OCI-LY1 (cell line): ENCODE results near the gene RNF224.

Experiments
- H2AFZ ChIP-seq: fragments of 200-600 bp; sonication (generic), shearing (Covaris generic); 2 replicates; pipeline ENCODE4 v1.6.0; 2014; ENCODE audit warnings: antibody characterized with exemption, mild to moderate bottlenecking, low read length
- H3F3A ChIP-seq: fragments of 200-600 bp; sonication (generic), shearing (Covaris generic); 2 replicates; pipeline ENCODE4 v1.6.0; 2014; ENCODE audit warnings: mild to moderate bottlenecking, antibody characterized with exemption, low read length, moderate library complexity; ENCODE audit not compliant: insufficient read depth
- H3K27ac ChIP-seq: fragments of 200-600 bp; sonication (generic); 2 replicates; pipeline ENCODE4 v1.5.1; 2014; ENCODE audit warnings: low read length, mixed run types, mild to moderate bottlenecking, low read depth; ENCODE audit not compliant: poor library complexity, severe bottlenecking
- H3K27me3 ChIP-seq: fragments of 200-600 bp; sonication (generic); 2 replicates; pipeline ENCODE4 v1.6.0; 2014; ENCODE audit warnings: antibody characterized with exemption, mild to moderate bottlenecking, low read length, moderate library complexity; ENCODE audit not compliant: insufficient read depth
- H3K36me3 ChIP-seq: fragments of 200-600 bp; sonication (generic); 2 replicates; pipeline ENCODE4 v1.6.1; 2014; ENCODE audit warnings: mild to moderate bottlenecking, antibody characterized with exemption, low read length, moderate library complexity, mixed read lengths; ENCODE audit not compliant: insufficient read depth
- H3K4me1 ChIP-seq: fragments of 200-600 bp; sonication (generic); 2 replicates; pipeline ENCODE4 v1.5.1; 2014; ENCODE audit warnings: mild to moderate bottlenecking, low read length, moderate library complexity; ENCODE audit not compliant: insufficient read depth, severe bottlenecking
- H3K4me2 ChIP-seq: fragments of 200-600 bp; sonication (generic), shearing (Covaris generic); 2 replicates; pipeline ENCODE4 v1.6.1; 2014; ENCODE audit warnings: low read length
- H3K4me3 ChIP-seq: fragments of 200-600 bp; sonication (generic); 2 replicates; pipeline ENCODE4 v1.5.1; 2014; ENCODE audit warnings: low read length, low read depth, mild to moderate bottlenecking, mixed read lengths; ENCODE audit not compliant: poor library complexity, severe bottlenecking
- H3K79me2 ChIP-seq: fragments of 200-600 bp; shearing (Covaris generic); 2 replicates; pipeline ENCODE4 v1.6.1; 2016; ENCODE audit warnings: mixed run types, low read length, mixed read lengths; ENCODE audit not compliant: insufficient read depth
- H3K9ac ChIP-seq: fragments of 200-600 bp; sonication (generic), shearing (Covaris generic); 2 replicates; pipeline ENCODE4 v1.6.1; 2014; ENCODE audit warnings: mild to moderate bottlenecking, low read length, mixed read lengths
- H3K9me2 ChIP-seq: fragments of 200-600 bp; sonication (generic), shearing (Covaris generic); 2 replicates; pipeline ENCODE4 v1.6.1; 2014; ENCODE audit warnings: low read depth, mild to moderate bottlenecking, low read length, mixed read lengths
- H3K9me3 ChIP-seq: fragments of 200-600 bp; shearing (Covaris generic); 2 replicates; pipeline ENCODE4 v1.6.1; 2014; ENCODE audit warnings: low read length, mixed read lengths
- H4K20me1 ChIP-seq: fragments of 200-600 bp; sonication (generic), shearing (Covaris generic); 2 replicates; pipeline ENCODE4 v1.6.0; 2016; ENCODE audit warnings: mild to moderate bottlenecking, low read length; ENCODE audit not compliant: insufficient read depth
- CTCF ChIP-seq: fragments of 200-600 bp; sonication (generic), shearing (Covaris generic); IDR thresholded peaks from 2 replicates; pipeline ENCODE4 v1.5.1; 2017; ENCODE audit warnings: mild to moderate bottlenecking, antibody characterized with exemption, low read length, moderate library complexity, mixed read lengths
- EZH2 ChIP-seq: fragments of 200-600 bp; sonication (generic), shearing (Covaris generic); IDR thresholded peaks from 2 replicates; pipeline ENCODE4 v1.8.0; 2017; ENCODE audit warnings: borderline replicate concordance, mixed run types, mild to moderate bottlenecking, antibody characterized with exemption, low read length, moderate library complexity, mixed read lengths

Gene RNF224

GRCh38 chr9:137276473-137277328 is 49.4 kb downstream of the RNF224 start:
- Histone ChIP-seq H3K27ac (peak overlapping the region; percentile 83), H3K4me2 (peak overlapping the region; percentile 64), H3K4me3 (peak overlapping the region; percentile 57), H2AFZ (no peak overlapping the region), H3K36me3 (peaks cover 18% of the 10 kb centered on the region), H3K27me3 (no peaks in the 10 kb centered on the region), H3K4me1 (peaks cover 64% of the 10 kb centered on the region), H3K79me2 (no peaks in the 10 kb centered on the region), H3F3A (no peaks in the 10 kb centered on the region), H3K9me2 (no peaks in the 10 kb centered on the region), H3K9me3 (no peaks in the 10 kb centered on the region), H3K9ac (peak overlapping the region; percentile 58), H4K20me1 (no peaks in the 10 kb centered on the region)
- TF ChIP-seq EZH2, result no peak
- no peak for TF ChIP-seq CTCF

- Histone ChIP-seq H3K27me3 (no peaks in the 10 kb centered on the region), H3K79me2 (no peaks in the 10 kb centered on the region), H2AFZ (no peak within 1 kb of the TSS), H3K27ac (peak within 1 kb of the TSS; percentile 83), H3K36me3 (peaks cover 12% of the 10 kb centered on the region), H3F3A (0 out of 2 replicates have a peak, but pooled peaks cover 3% of the 10 kb centered on the region), H3K9me3 (no peaks in the 10 kb centered on the region), H3K4me2 (peak within 1 kb of the TSS; percentile 64), H3K9me2 (no peaks in the 10 kb centered on the region), H3K4me1 (peaks cover 64% of the 10 kb centered on the region), H3K9ac (peak within 1 kb of the TSS; percentile 58), H4K20me1 (no peaks in the 10 kb centered on the region), H3K4me3 (peak within 1 kb of the TSS; percentile 57)
- TF ChIP-seq CTCF, result no peak
- no peak for TF ChIP-seq EZH2
Measured at GRCh38 chr9:137277329-137278041, 50.2 kb downstream of the RNF224 start, which contains the start of gene TOR4A. Gene TOR4A, plus strand, starts transcription at chr9:137277726. Its CDS starts 964 bp downstream, at chr9:137278690.

GRCh38 chr9:137278061-137278701 is 50.9 kb downstream of the RNF224 start:
- H3K27me3 ChIP-seq, result no peaks in the 10 kb centered on the region
- H3F3A ChIP-seq, result 0 out of 2 replicates have a peak, but pooled peaks cover 4% of the 10 kb centered on the region
- peak overlapping the region; percentile 64 for H3K4me2 ChIP-seq
- H3K27ac ChIP-seq, result peak overlapping the region; percentile 83
- TF ChIP-seq EZH2 (no peak), CTCF (no peak)
- no peaks in the 10 kb centered on the region for H3K79me2 ChIP-seq
- H2AFZ ChIP-seq, result no peak overlapping the region
- peak overlapping the region; percentile 58 for H3K9ac ChIP-seq
- peaks cover 64% of the 10 kb centered on the region for H3K4me1 ChIP-seq
- H4K20me1 ChIP-seq, result no peaks in the 10 kb centered on the region
- peaks cover 5% of the 10 kb centered on the region for H3K36me3 ChIP-seq
- peak overlapping the region; percentile 57 for H3K4me3 ChIP-seq
- H3K9me2 ChIP-seq, result no peaks in the 10 kb centered on the region
- no peaks in the 10 kb centered on the region for H3K9me3 ChIP-seq
